Endothelial cell of umbilical vein (primary cell): ENCODE data around the gene IL5RA. TPM values are rescaled to one million over a fixed set of nuclear protein-coding genes. Genes with fewer than 3 reads are reported as not detected.

ENCODE experiments used
- BruUV-seq: library from RNA; stranded (reverse); fragments of 400-500 nt; replicated peaks from 2 replicates; lab custom pipeline; 2021; lab: Mats Ljungman, UMichigan
- CTCF ChIA-PET: fragments of 300-600, 350-600 bp; sonication (Branson Sonifier 250); formaldehyde crosslinking; loops from one replicate; lab custom pipeline; 2021; ENCODE audit warnings: antibody characterized with exemption, inconsistent platforms; lab: Charles Lee
- POLR2A ChIA-PET: fragments of 300-600, 350-600 bp; sonication (Branson Sonifier 250); formaldehyde crosslinking; loops from one replicate; lab custom pipeline; 2021; ENCODE audit warnings: antibody characterized with exemption, inconsistent platforms; lab: Charles Lee
- DNase-seq: peaks from one replicate; pipeline ENCODE4 v3.0.0-alpha.2; 2011; ENCODE audit warnings: low read depth, low spot score
- FAIRE-seq: peaks from 2 replicates; lab custom pipeline; 2011; peaks lifted over from hg19 to GRCh38; lab: Jason Lieb, UNC
- H2AFZ ChIP-seq: 2 replicates; pipeline ENCODE4 v1.6.0; 2012; ENCODE audit warnings: low read depth, low read length, control low read depth, inconsistent platforms
- H3K27ac ChIP-seq: 2 replicates; pipeline ENCODE4 v1.5.1; 2011; ENCODE audit warnings: low read depth, mild to moderate bottlenecking, control low read depth, low read length, moderate library complexity; ENCODE audit not compliant: insufficient read depth
- H3K27me3 ChIP-seq, 2 experiments: 2 replicates each; pipeline versions ENCODE4 v1.6.0 to v1.6.1; 2011; ENCODE audit warnings: low read length in 2 of 2, mixed read lengths in 1 of 2; ENCODE audit not compliant: control insufficient read depth in 2 of 2, insufficient read depth in 2 of 2
- H3K36me3 ChIP-seq, 2 experiments: 2 replicates in 1 of 2; 3 replicates in 1 of 2; pipeline ENCODE4 v1.5.1; 2011; ENCODE audit warnings: low read length in 2 of 2, mild to moderate bottlenecking in 1 of 2, moderate library complexity in 1 of 2; ENCODE audit not compliant: control insufficient read depth in 2 of 2, insufficient read depth in 2 of 2; ENCODE audit errors: extremely low read depth in 1 of 2
- H3K4me1 ChIP-seq: 3 replicates; pipeline ENCODE4 v1.5.1; 2011; ENCODE audit warnings: mild to moderate bottlenecking, low read length; ENCODE audit not compliant: control insufficient read depth, insufficient read depth; ENCODE audit errors: extremely low read depth
- H3K4me2 ChIP-seq: 2 replicates; pipeline ENCODE4 v1.6.1; 2011; ENCODE audit warnings: low read length, control low read depth, mixed read lengths; ENCODE audit not compliant: insufficient read depth
- H3K4me3 ChIP-seq, 3 experiments: fragments of 200-600 bp in 1 of 3; sonication (generic), shearing (Covaris generic) in 1 of 3; replicated peaks in 1 of 3; 2 replicates each; pipeline ENCODE4 v1.5.1; 2011 to 2016; ENCODE audit warnings: control low read depth in 3 of 3, low read length in 3 of 3, mild to moderate bottlenecking in 2 of 3, inconsistent platforms in 1 of 3, low read depth in 1 of 3, moderate library complexity in 1 of 3; ENCODE audit not compliant: insufficient read depth in 1 of 3
- H3K79me2 ChIP-seq: 2 replicates; pipeline ENCODE4 v1.6.0; 2012; ENCODE audit warnings: low read length, inconsistent platforms; ENCODE audit not compliant: control insufficient read depth, insufficient read depth
- H3K9ac ChIP-seq: replicated peaks from 2 replicates; pipeline ENCODE3; 2011; ENCODE audit warnings: low read length, control low read depth; ENCODE audit not compliant: insufficient read depth; ENCODE audit errors: extremely low read depth
- H3K9me1 ChIP-seq: replicated peaks from 3 replicates; pipeline ENCODE4 v1.6.0; 2011; ENCODE audit warnings: mild to moderate bottlenecking, low read length; ENCODE audit not compliant: control insufficient read depth, insufficient read depth; ENCODE audit errors: extremely low read depth
- H3K9me3 ChIP-seq: replicated peaks from 2 replicates; pipeline ENCODE4 v1.5.1; 2012; ENCODE audit warnings: low read length, inconsistent platforms; ENCODE audit not compliant: control insufficient read depth, insufficient read depth
- H4K20me1 ChIP-seq: replicated peaks from 2 replicates; pipeline ENCODE3; 2011; ENCODE audit warnings: mild to moderate bottlenecking, low read length; ENCODE audit not compliant: control insufficient read depth, insufficient read depth; ENCODE audit errors: extremely low read depth
- EZH2 ChIP-seq: IDR thresholded peaks from 2 replicates; pipeline ENCODE4 v1.6.1; 2012; ENCODE audit warnings: borderline replicate concordance, low read depth, mild to moderate bottlenecking, moderate library complexity, low read length, inconsistent platforms; ENCODE audit not compliant: severe bottlenecking
- FOS ChIP-seq: IDR thresholded peaks from 2 replicates; pipeline ENCODE4 v1.6.1; 2011; ENCODE audit warnings: mild to moderate bottlenecking, low read length, moderate library complexity, borderline replicate concordance; ENCODE audit not compliant: insufficient read depth
- GATA2 ChIP-seq: IDR thresholded peaks from 2 replicates; pipeline ENCODE4 v1.7.0; 2011; ENCODE audit warnings: low read depth, mild to moderate bottlenecking, moderate library complexity, mixed read lengths, low read length; ENCODE audit not compliant: insufficient read length, insufficient read depth
- JUN ChIP-seq: IDR thresholded peaks from 2 replicates; pipeline ENCODE4 v1.6.1; 2011; ENCODE audit warnings: borderline replicate concordance, low read depth; ENCODE audit not compliant: insufficient read length, insufficient read depth
- MYC ChIP-seq: IDR thresholded peaks from one replicate; pipeline ENCODE4 v1.6.1; 2011; ENCODE audit warnings: mild to moderate bottlenecking, low read depth, low read length
- POLR2A ChIP-seq: IDR thresholded peaks from 2 replicates; pipeline ENCODE4 v1.6.1; 2012; ENCODE audit warnings: low read depth, mild to moderate bottlenecking, control low read depth, low read length
- POLR2AphosphoS5 ChIP-seq: IDR thresholded peaks from 2 replicates; pipeline ENCODE4 v1.6.1; 2012; ENCODE audit warnings: low read depth, mild to moderate bottlenecking, control low read depth, low read length, moderate library complexity; ENCODE audit not compliant: insufficient read depth
- dilution Hi-C: fragments of 300-500 bp; cut with MboI; formaldehyde crosslinking; loops from one replicate; pipeline ENCODE4 v1.15.0; 2019; ENCODE audit warnings: low sequenced_read_pairs; ENCODE audit not compliant: extremely low pct_ligation_motif_present
- intact Hi-C: fragments of 100-400 bp; cut with micrococcal nuclease; formaldehyde crosslinking; loops from one replicate; pipeline ENCODE4 v1.10.0; 2022
- polyA plus RNA-seq, 4 experiments: library from polyadenylated mRNA; depleted of rRNA in 3 of 4; stranded (reverse) in 3 of 4; unstranded in 1 of 4; fragments of >200 nt; gene quantifications; 2 replicates each; pipeline versions ENCODE4 v1.2.1 to v1.2.3, GENCODE V29; 2011 to 2012; ENCODE audit warnings: missing spikeins in 1 of 4
- total RNA-seq: library from RNA; stranded (reverse); gene quantifications from 2 replicates; pipeline ENCODE4 v1.2.3, GENCODE V29; 2021
- TF ChIP-seq, protein P1 (sequence below), 2 donors: IDR thresholded peaks; 1 replicate in 1 of 2; 2 replicates in 1 of 2; pipeline ENCODE4 v1.5.1; 2011; ENCODE audit warnings: low read length in 2 of 2, mild to moderate bottlenecking in 2 of 2, moderate library complexity in 2 of 2, control low read depth in 1 of 2, inconsistent platforms in 1 of 2, low read depth in 1 of 2; ENCODE audit not compliant: insufficient read depth in 1 of 2; ENCODE audit errors: extremely low read depth in 1 of 2
- TF ChIP-seq, protein P2 (sequence below): IDR thresholded peaks from 2 replicates; pipeline ENCODE4 v1.6.1; 2011; ENCODE audit not compliant: insufficient read depth, insufficient read length

The IL5RA gene
- total and polyA plus RNA-seq, 2 donors (not counting 3 experiments of a cell fraction or from before 2014, with no cell fraction given), result not detected

DNA sequence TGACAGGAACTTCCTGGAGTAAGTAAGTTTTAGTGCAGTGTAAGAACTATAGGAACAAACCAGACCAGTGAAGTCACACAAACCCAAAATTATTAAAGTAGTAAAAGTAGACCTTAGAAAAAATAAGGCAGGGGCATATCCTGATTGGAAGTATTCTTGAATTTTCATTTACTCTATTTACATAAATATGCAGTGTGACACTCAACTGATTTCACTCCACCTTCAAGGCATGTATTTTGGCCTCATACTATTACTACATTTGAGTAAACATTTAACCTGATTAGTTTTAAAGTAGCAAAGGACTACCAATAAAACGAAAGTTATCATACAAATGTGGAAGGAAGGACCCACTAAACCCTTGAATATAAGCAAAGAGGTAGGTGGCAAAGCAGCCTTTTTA is 39.4 kb upstream of the IL5RA start:
- H2AFZ ChIP-seq, result no peak overlapping the region
- no peak overlapping the region for H3K27ac ChIP-seq
- ChIA-PET CTCF (no interaction called here), POLR2A (no interaction called here)
- H3K9me3 ChIP-seq, result no peaks in the 10 kb centered on the region
- H3K4me2 ChIP-seq, result no peak overlapping the region
- no peaks in the 10 kb centered on the region for H3K9me1 ChIP-seq
- dilution Hi-C loops (no loop called here), intact Hi-C loops (no loop called here)
- H3K36me3 ChIP-seq, result peaks cover 7 to 26% of the 10 kb centered on the region in 2 experiments
- H3K9ac ChIP-seq, result no peak overlapping the region
- H4K20me1 ChIP-seq, result peaks cover 3% of the 10 kb centered on the region
- FAIRE-seq (no peak), DNase-seq (no peak)
- no peaks in the 10 kb centered on the region for H3K79me2 ChIP-seq
- no TSS peak for BruUV-seq
- TF ChIP-seq MYC (no peak), JUN (no peak), POLR2A (no peak), GATA2 (no peak), FOS (no peak), POLR2AphosphoS5 (no peak), EZH2 (no peak)
- TF ChIP-seq, protein P1, sequence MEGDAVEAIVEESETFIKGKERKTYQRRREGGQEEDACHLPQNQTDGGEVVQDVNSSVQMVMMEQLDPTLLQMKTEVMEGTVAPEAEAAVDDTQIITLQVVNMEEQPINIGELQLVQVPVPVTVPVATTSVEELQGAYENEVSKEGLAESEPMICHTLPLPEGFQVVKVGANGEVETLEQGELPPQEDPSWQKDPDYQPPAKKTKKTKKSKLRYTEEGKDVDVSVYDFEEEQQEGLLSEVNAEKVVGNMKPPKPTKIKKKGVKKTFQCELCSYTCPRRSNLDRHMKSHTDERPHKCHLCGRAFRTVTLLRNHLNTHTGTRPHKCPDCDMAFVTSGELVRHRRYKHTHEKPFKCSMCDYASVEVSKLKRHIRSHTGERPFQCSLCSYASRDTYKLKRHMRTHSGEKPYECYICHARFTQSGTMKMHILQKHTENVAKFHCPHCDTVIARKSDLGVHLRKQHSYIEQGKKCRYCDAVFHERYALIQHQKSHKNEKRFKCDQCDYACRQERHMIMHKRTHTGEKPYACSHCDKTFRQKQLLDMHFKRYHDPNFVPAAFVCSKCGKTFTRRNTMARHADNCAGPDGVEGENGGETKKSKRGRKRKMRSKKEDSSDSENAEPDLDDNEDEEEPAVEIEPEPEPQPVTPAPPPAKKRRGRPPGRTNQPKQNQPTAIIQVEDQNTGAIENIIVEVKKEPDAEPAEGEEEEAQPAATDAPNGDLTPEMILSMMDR (IDR thresholded peaks at IDR 0.05; ENCODE audit: extremely low read depth in 1 of 2, insufficient read depth in 1 of 2, low read depth in 1 of 2, low read length in 2 of 2), result no peak
- TF ChIP-seq, protein P2, sequence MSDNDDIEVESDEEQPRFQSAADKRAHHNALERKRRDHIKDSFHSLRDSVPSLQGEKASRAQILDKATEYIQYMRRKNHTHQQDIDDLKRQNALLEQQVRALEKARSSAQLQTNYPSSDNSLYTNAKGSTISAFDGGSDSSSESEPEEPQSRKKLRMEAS, result no peak
- peaks cover 8% of the 10 kb centered on the region for H3K4me1 ChIP-seq
- no peaks in the 10 kb centered on the region for H3K27me3 ChIP-seq
- no peak overlapping the region for H3K4me3 ChIP-seq
